Hepatocyte (in vitro differentiated cells): ENCODE data around the gene RAB11FIP3. TPM values are rescaled to one million over a fixed set of nuclear protein-coding genes. Genes with fewer than 3 reads are reported as not detected.

ENCODE experiments used
- DNase-seq: peaks from one replicate; pipeline ENCODE4 v3.0.0-alpha.2; 2016; ENCODE audit warnings: low spot score
- H2AFZ ChIP-seq: fragments of 200-600 bp; sonication (generic); 2 replicates; pipeline ENCODE4 v1.6.0; 2016; ENCODE audit warnings: antibody characterized with exemption, mild to moderate bottlenecking
- H3K27ac ChIP-seq: fragments of 200-600 bp; sonication (generic); 2 replicates; pipeline ENCODE4 v1.5.1; 2016; ENCODE audit warnings: mild to moderate bottlenecking
- H3K27me3 ChIP-seq: fragments of 200-600 bp; sonication (generic); 2 replicates; pipeline ENCODE4 v1.6.1; 2016
- H3K36me3 ChIP-seq: fragments of 200-600 bp; sonication (generic); replicated peaks from 2 replicates; pipeline ENCODE4 v1.5.1; 2016; ENCODE audit warnings: low read depth; ENCODE audit not compliant: insufficient read depth
- H3K4me1 ChIP-seq: fragments of 200-600 bp; sonication (generic); 2 replicates; pipeline ENCODE4 v1.5.1; 2016; ENCODE audit warnings: mild to moderate bottlenecking, moderate library complexity; ENCODE audit not compliant: insufficient read depth
- H3K4me2 ChIP-seq: fragments of 200-600 bp; sonication (generic); 2 replicates; pipeline ENCODE4 v1.6.0; 2016
- H3K4me3 ChIP-seq: fragments of 200-600 bp; sonication (generic); 2 replicates; pipeline ENCODE4 v1.5.1; 2016; ENCODE audit warnings: mild to moderate bottlenecking
- H3K79me2 ChIP-seq: fragments of 200-600 bp; sonication (generic); 2 replicates; pipeline ENCODE4 v1.6.0; 2017; ENCODE audit warnings: mild to moderate bottlenecking
- H3K9me2 ChIP-seq: fragments of 200-600 bp; sonication (generic); replicated peaks from 2 replicates; pipeline ENCODE4 v1.6.0; 2017; ENCODE audit warnings: mild to moderate bottlenecking; ENCODE audit not compliant: insufficient read depth
- H3K9me3 ChIP-seq: fragments of 200-600 bp; sonication (generic); 2 replicates; pipeline ENCODE4 v1.5.1; 2016; ENCODE audit warnings: low read depth, mild to moderate bottlenecking
- H4K20me1 ChIP-seq: fragments of 200-600 bp; sonication (generic); 2 replicates; pipeline ENCODE4 v1.6.0; 2016; ENCODE audit warnings: mild to moderate bottlenecking; ENCODE audit not compliant: insufficient read depth, poor library complexity, severe bottlenecking
- EZH2 ChIP-seq: fragments of 200-600 bp; sonication (generic); IDR thresholded peaks from 2 replicates; pipeline ENCODE4 v1.6.1; 2016; ENCODE audit warnings: antibody characterized with exemption, mild to moderate bottlenecking, borderline replicate concordance
- EZH2phosphoT487 ChIP-seq: fragments of 200-600 bp; sonication (generic); IDR thresholded peaks from one replicate; pipeline ENCODE4 v1.6.1; 2018; ENCODE audit warnings: antibody characterized with exemption, mild to moderate bottlenecking, low read depth, moderate library complexity; ENCODE audit not compliant: unreplicated experiment, severe bottlenecking
- WGBS: methylation state at CpG from one replicate; pipeline ENCODE4 v1.1.6; 2016; ENCODE audit warnings: low lambda C conversion rate; ENCODE audit errors: missing lambda C conversion rate; 5-methylcytosine and 5-hydroxymethylcytosine counted together
- polyA plus RNA-seq: library from polyadenylated mRNA; unstranded; fragments of >200 nt; fragmentation: Nextera tagmentation; extraction: Ambion mirVana; gene quantifications from 2 replicates; pipeline ENCODE4 v1.2.1, GENCODE V29; 2016
- total RNA-seq: library from RNA; depleted of rRNA; stranded (reverse); fragments of >200 nt; gene quantifications from 2 replicates; pipeline ENCODE4 v1.2.3, GENCODE V29; 2014
- TF ChIP-seq, protein P1 (sequence below): fragments of 200-600 bp; sonication (generic); IDR thresholded peaks from 2 replicates; pipeline ENCODE4 v1.5.1; 2016; ENCODE audit warnings: antibody characterized with exemption, mild to moderate bottlenecking; ENCODE audit not compliant: poor library complexity

The RAB11FIP3 gene
- total and polyA plus RNA-seq, 2 experiments from 2014 or later, result 47.3 to 72.8 TPM

DNA sequence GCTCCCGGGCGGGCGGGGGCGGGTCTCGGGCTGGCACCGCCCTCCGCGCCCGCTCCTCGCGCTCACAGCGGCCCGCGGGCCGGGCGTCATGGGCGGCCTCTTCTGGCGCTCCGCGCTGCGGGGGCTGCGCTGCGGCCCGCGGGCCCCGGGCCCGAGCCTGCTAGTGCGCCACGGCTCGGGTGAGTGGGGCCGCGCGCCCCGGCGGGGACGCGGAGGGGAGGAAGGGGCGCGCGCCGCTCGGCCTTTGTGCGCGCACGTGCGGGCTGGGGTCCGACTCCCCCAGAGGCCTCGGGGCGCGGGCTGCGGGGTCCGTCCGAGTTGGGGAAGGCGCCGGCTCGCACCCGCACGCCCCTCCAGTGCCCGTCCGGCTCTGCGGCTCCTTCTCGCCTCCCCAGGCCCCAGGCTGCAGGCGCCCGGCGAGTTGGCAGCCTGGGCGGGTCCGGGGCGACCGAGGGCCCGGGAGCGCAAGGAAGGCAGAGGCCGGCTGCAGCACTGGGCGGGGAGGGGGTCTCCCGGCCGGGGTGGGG is 28.3 kb upstream of the RAB11FIP3 start, which contains the start of gene NME4:
NME4 (plus strand) TSS at position 65 of the 527 bp plus-strand sequence; CDS start at position 89, 24 bp downstream.
- peak within 1 kb of the TSS; percentile 87 for H3K27ac ChIP-seq
- H3K9me2 ChIP-seq, result no peaks in the 10 kb centered on the region
- TF ChIP-seq EZH2 (no peak), EZH2phosphoT487 (no peak)
- TF ChIP-seq, protein P1, sequence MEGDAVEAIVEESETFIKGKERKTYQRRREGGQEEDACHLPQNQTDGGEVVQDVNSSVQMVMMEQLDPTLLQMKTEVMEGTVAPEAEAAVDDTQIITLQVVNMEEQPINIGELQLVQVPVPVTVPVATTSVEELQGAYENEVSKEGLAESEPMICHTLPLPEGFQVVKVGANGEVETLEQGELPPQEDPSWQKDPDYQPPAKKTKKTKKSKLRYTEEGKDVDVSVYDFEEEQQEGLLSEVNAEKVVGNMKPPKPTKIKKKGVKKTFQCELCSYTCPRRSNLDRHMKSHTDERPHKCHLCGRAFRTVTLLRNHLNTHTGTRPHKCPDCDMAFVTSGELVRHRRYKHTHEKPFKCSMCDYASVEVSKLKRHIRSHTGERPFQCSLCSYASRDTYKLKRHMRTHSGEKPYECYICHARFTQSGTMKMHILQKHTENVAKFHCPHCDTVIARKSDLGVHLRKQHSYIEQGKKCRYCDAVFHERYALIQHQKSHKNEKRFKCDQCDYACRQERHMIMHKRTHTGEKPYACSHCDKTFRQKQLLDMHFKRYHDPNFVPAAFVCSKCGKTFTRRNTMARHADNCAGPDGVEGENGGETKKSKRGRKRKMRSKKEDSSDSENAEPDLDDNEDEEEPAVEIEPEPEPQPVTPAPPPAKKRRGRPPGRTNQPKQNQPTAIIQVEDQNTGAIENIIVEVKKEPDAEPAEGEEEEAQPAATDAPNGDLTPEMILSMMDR, result no peak
- H3K9me3 ChIP-seq, result no peaks in the 10 kb centered on the region
- DNase-seq, result peak; percentile 73
- H3K27me3 ChIP-seq, result no peaks in the 10 kb centered on the region
- H2AFZ ChIP-seq, result peak within 1 kb of the TSS; percentile 90
- H3K4me1 ChIP-seq, result peaks cover 19% of the 10 kb centered on the region
- peak within 1 kb of the TSS; percentile 93 for H3K4me2 ChIP-seq
- H3K4me3 ChIP-seq, result peak within 1 kb of the TSS; percentile 82
- H4K20me1 ChIP-seq, result no peaks in the 10 kb centered on the region
- H3K36me3 ChIP-seq, result no peaks in the 10 kb centered on the region
- WGBS, result 2% methylated on average over 36 of the region's 75 CpGs
- peaks cover 22% of the 10 kb centered on the region for H3K79me2 ChIP-seq

DNA sequence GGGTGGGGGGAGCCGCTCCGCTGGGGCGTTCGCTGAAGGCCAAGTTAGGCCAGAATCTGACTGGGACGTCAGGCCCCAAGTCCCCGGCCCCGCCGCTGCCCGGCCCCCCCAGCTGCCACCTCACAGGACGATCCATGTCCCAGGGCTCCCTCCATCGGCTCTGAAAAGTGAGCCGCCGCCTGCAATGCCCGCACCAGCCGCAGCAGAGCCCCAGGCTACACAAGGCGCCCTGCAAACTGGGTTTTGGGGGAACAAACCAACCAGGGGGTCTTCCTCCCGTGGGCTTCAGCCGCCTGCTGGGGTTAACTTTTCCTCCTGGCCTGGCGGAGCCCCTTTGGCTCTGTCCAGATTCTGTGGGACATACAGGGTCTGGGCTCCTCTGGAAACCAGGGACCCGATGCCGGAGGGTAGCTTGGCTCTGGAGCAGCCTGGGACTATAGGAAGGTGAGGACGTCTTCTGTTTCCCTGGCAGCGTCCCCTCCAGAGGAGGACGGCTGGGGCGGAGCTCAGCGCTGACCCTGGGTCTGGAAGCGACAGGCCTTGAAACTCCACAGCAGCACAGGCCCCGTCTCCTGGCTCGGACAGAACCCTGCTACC is 27.6 kb upstream of the RAB11FIP3 start:
- Histone ChIP-seq H3K79me2 (peaks cover 23% of the 10 kb centered on the region), H3K27me3 (no peaks in the 10 kb centered on the region), H3K36me3 (no peaks in the 10 kb centered on the region), H3K27ac (peak overlapping the region; percentile 85), H3K4me3 (no peak overlapping the region), H3K9me2 (no peaks in the 10 kb centered on the region), H3K9me3 (no peaks in the 10 kb centered on the region), H3K4me2 (peak overlapping the region; percentile 92), H4K20me1 (no peaks in the 10 kb centered on the region), H2AFZ (no peak overlapping the region), H3K4me1 (peaks cover 22% of the 10 kb centered on the region)
- DNase-seq, result peak; percentile 89
- WGBS, result 34% methylated on average over 15 of the region's 29 CpGs
- TF ChIP-seq EZH2 (no peak), EZH2phosphoT487 (no peak)
- TF ChIP-seq, protein P1, result peak; percentile 36

DNA sequence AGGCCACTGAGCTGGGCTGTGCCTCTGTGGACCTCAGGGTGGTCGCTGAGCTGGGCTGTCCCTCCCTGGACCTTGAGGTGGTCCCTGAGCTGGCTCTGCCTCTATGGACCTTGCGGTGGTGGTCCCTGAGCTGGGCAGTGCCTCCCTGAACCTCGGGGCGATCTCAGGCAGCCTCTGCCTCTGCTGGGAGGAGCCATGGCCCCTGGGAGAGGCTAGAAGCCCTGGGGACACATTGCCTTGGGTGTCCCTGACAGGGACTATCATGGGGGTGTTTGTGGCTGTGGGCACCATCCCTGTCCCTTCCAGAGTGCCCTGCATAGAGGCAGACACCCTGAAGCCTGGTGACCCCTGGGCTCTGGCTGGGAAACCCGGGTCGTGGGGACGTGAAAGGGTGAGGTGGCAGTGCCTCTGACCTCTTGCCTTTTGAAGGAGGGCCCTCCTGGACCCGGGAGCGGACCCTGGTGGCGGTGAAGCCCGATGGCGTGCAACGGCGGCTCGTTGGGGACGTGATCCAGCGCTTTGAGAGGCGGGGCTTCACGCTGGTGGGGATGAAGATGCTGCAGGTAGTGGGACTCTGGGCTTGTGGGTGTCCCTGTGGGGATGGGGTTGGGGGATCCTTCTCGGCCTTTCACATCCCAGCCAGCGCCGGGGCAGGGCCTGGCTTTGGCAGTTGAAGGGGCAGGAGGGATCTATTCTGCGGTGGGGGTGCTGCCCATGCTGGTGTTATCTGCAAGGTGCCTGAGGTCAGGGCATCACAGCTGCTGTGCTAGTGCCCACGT is 26.7 kb upstream of the RAB11FIP3 start:
- no peak for DNase-seq
- Histone ChIP-seq H3K27ac (peak overlapping the region; percentile 85), H3K36me3 (no peaks in the 10 kb centered on the region), H2AFZ (no peak overlapping the region), H3K9me3 (no peaks in the 10 kb centered on the region), H3K4me1 (peaks cover 23% of the 10 kb centered on the region), H3K79me2 (peaks cover 27% of the 10 kb centered on the region), H3K9me2 (no peaks in the 10 kb centered on the region), H3K4me2 (peak overlapping the region; percentile 92), H3K4me3 (no peak overlapping the region), H4K20me1 (no peaks in the 10 kb centered on the region), H3K27me3 (no peaks in the 10 kb centered on the region)
- TF ChIP-seq EZH2 (no peak), EZH2phosphoT487 (no peak)
- WGBS, result 84% methylated on average over 24 of the region's 24 CpGs
